ENCODE data around the gene VDAC1. TPM values are rescaled to one million over a fixed set of nuclear protein-coding genes. Genes with fewer than 3 reads are reported as not detected.
A peak's percentile ranks its signal among the peaks of the same experiment; 100 is the strongest.

The VDAC1 gene
- total and polyA plus RNA-seq, 10 of the 15 experiments (the other 5 are each of a cell fraction or from before 2014, with no cell fraction given): 245 to 488 (median 349) TPM

- no peak for TF ChIP-seq PRDM15 (CRISPR knock-in tag; IDR thresholded peaks at IDR 0.05)
- no peak for TF ChIP-seq NR2C1 (IDR thresholded peaks at IDR 0.05)
- TF ChIP-seq NR2C2 (IDR thresholded peaks at IDR 0.05; ENCODE audit: borderline replicate concordance, control insufficient read depth, insufficient read length, low read depth): no peak
- TF ChIP-seq KAT2A (conservative IDR thresholded peaks at IDR 0.05; ENCODE audit: control insufficient read depth, low read depth, low read length): no peak
- TF ChIP-seq SREBF2 (IDR thresholded peaks at IDR 0.05; ENCODE audit: low read length): no peak
- TF ChIP-seq SKIL (IDR thresholded peaks at IDR 0.05; ENCODE audit: low read depth, poor library complexity, severe bottlenecking): no peak
- TF ChIP-seq TCF12 (IDR thresholded peaks at IDR 0.05; ENCODE audit: low read depth, low read length): no peak
- TF ChIP-seq SMARCA5 (IDR thresholded peaks at IDR 0.05): no peak
- TF ChIP-seq EED (IDR thresholded peaks at IDR 0.05; ENCODE audit: low read depth): peak; percentile 50; the same call in 1 of the 2 replicates
- no peak for TF ChIP-seq ESRRA (IDR thresholded peaks at IDR 0.05; ENCODE audit: low read length)
- 0 out of 2 replicates have a peak, but pooled peaks have one; percentile 23 for TF ChIP-seq RUNX3 (IDR thresholded peaks at IDR 0.05; ENCODE audit: low read length)
These were observed 65.1 kb downstream of the VDAC1 start (continued) for GRCh38 chr5:133939668-133940067.
